Endothelial cell (in vitro differentiated cells): ENCODE results near the gene YKT6. TPM values are rescaled to one million over a fixed set of nuclear protein-coding genes. Genes with fewer than 3 reads are reported as not detected.

Experiments used
- DNase-seq: peaks from one replicate; pipeline ENCODE4 v3.0.0; 2021; ENCODE audit warnings: low spot score
- H3K27ac Mint-ChIP-seq: one replicate; pipeline ENCODE4 v1.8.0; 2021; ENCODE audit warnings: mixed read lengths, inconsistent platforms; ENCODE audit not compliant: unreplicated experiment
- H3K27me3 Mint-ChIP-seq: one replicate; pipeline ENCODE4 v1.8.0; 2021; ENCODE audit warnings: mild to moderate bottlenecking, moderate library complexity, mixed read lengths, inconsistent platforms; ENCODE audit not compliant: unreplicated experiment
- H3K36me3 Mint-ChIP-seq: one replicate; pipeline ENCODE4 v1.8.0; 2021; ENCODE audit warnings: mild to moderate bottlenecking, low read depth, mixed read lengths, inconsistent platforms; ENCODE audit not compliant: unreplicated experiment
- H3K4me1 Mint-ChIP-seq: one replicate; pipeline ENCODE4 v1.8.0; 2021; ENCODE audit warnings: mild to moderate bottlenecking, mixed read lengths, inconsistent platforms; ENCODE audit not compliant: unreplicated experiment
- H3K4me3 Mint-ChIP-seq: one replicate; pipeline ENCODE4 v1.8.0; 2021; ENCODE audit warnings: mild to moderate bottlenecking, mixed read lengths, inconsistent platforms; ENCODE audit not compliant: unreplicated experiment
- H3K9me3 Mint-ChIP-seq: one replicate; pipeline ENCODE4 v1.8.0; 2021; ENCODE audit warnings: mixed read lengths, inconsistent platforms; ENCODE audit not compliant: unreplicated experiment
- total RNA-seq: library from RNA; stranded (reverse); fragmentation: NEBNext Ultra II Directional; extraction: Animal tissue kit (Norgen Biotek cat#: 25700); gene quantifications from one replicate; pipeline ENCODE4 v1.2.1, GENCODE V29; 2021; ENCODE audit not compliant: unreplicated experiment
- TF ChIP-seq, protein P1 (sequence below): fragments of 200-600 bp; sonication (generic); IDR thresholded peaks from one replicate; pipeline ENCODE4 v1.5.0; 2021; ENCODE audit warnings: antibody characterized with exemption; ENCODE audit not compliant: unreplicated experiment

The YKT6 gene
- total RNA-seq, 1 donor from 2014 or later = 98.4 TPM

DNA sequence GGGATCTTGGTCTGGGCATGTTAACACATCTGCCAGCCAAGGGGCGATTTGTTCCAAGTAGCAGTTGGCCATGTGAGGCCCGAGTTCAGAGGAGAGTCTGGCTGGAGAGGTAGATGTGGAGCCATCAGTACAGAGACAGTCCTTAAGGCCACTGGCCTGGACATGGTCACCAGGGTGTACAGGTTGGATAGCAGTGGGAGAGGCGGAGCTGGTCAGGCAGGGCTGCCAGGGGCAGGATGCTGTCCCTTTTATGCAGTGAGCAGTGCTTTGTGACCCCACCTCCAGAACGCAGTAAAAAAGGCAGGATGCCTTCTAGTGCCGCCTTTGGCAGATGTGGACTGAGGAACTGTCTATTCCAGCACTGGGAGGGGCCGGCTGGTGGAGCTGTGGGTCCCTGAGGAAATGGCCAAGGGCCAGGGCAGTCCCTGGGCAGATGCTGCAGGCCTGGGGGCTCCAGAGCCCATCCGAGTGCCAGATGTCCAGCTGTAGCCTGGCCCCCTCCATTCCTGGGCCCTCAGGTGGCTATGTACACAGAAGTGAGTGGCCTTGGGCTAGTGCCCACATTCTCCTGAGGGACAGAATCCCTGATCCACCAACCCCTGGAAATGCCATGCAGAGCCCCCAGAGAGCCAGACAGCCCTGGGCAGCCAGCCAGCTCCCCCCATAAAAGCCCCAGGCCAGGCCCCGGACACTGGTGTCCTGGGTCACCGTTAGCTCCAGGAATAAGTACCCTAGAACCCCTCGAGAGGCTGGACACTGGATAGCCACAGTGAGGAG, 42.5 kb upstream of the YKT6 start:
- H3K4me1 Mint-ChIP-seq = no peaks in the 10 kb centered on the region
- no peaks in the 10 kb centered on the region for H3K36me3 Mint-ChIP-seq
- H3K4me3 Mint-ChIP-seq = no peak overlapping the region
- peaks cover 11% of the 10 kb centered on the region for H3K27me3 Mint-ChIP-seq
- H3K27ac Mint-ChIP-seq = no peak overlapping the region
- H3K9me3 Mint-ChIP-seq = no peaks in the 10 kb centered on the region
- TF ChIP-seq, protein P1, sequence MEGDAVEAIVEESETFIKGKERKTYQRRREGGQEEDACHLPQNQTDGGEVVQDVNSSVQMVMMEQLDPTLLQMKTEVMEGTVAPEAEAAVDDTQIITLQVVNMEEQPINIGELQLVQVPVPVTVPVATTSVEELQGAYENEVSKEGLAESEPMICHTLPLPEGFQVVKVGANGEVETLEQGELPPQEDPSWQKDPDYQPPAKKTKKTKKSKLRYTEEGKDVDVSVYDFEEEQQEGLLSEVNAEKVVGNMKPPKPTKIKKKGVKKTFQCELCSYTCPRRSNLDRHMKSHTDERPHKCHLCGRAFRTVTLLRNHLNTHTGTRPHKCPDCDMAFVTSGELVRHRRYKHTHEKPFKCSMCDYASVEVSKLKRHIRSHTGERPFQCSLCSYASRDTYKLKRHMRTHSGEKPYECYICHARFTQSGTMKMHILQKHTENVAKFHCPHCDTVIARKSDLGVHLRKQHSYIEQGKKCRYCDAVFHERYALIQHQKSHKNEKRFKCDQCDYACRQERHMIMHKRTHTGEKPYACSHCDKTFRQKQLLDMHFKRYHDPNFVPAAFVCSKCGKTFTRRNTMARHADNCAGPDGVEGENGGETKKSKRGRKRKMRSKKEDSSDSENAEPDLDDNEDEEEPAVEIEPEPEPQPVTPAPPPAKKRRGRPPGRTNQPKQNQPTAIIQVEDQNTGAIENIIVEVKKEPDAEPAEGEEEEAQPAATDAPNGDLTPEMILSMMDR = no peak
- DNase-seq = no peak

DNA sequence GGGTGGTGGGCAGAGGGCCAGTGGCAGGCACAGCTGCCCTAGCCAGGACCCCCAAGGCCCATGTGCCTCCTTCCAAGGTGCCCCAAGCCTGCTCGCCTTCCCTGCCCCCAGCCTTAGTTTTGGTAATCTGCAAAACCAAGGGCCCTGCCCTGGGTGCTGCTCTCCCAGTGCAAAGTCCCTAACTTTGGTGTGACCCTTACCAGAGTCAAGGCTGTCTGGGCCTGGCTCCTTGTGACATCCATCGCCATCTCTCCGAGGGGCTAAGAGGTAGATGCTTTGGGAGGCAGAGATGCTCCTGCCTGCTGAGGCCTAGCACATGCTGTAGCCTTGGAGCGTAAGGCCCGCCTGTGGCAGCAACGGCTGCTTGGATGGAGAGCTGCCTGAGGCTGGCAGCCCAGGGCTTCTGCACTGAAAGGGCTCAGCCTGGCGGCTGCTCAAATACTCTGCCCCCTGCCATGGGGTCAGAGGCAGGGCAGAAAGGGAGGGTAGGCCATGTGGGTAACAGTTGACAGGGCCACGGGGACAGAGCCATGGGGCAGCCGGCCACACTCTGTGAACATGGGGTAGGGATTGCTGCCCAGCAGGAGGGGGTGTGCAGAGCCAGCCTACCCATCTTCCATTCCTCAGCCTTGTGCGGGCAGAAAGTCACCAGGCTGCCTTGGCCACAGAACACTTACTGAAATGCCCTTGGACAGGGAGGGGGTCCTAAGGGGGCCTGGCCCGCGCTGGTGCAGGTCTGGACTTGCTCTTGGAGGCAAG, 41.7 kb upstream of the YKT6 start:
- Mint-ChIP-seq H3K27me3 (peaks cover 11% of the 10 kb centered on the region), H3K4me1 (no peaks in the 10 kb centered on the region), H3K9me3 (no peaks in the 10 kb centered on the region), H3K4me3 (no peak overlapping the region), H3K36me3 (no peaks in the 10 kb centered on the region), H3K27ac (no peak overlapping the region)
- DNase-seq = no peak
- TF ChIP-seq, protein P1 = no peak

DNA sequence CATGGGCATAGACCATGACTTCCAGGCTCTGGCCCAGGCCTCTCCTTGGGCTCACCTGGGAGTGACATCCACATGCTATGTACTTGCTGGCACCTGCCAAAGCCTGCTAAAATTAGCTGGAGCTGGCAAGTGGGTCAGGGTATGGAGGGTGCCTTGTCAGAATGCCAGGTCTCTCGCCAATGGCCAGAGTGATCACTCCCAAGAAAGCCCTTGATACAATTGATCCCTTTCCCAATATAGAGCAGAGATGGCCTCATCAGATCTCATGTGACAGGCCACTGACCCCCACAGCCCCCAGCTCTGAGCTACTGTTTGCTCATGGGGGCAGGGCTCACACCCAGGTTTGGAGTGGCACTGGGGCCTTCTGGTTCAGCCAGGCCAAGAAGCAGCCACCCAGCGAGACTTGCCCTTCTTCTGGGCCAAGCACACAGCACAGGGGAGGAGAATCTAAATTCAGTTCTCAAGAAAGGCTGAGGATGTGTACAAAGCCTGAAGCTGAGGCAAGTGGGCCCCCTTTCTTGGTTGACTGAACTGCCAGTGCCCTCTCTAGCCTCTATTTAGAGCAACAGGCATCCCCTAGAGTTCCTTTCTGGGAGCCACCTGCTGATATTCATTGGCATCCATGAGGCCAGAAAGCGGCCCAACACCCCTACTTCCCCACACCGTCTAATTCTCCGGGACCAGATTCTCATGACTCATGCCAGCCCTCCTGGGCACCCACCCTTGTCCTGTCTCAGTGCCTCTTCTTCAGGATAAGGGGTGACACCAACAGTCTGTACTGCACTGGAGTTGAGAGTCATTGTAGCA, 40.8 kb upstream of the YKT6 start:
- no peaks in the 10 kb centered on the region for H3K9me3 Mint-ChIP-seq
- no peaks in the 10 kb centered on the region for H3K4me1 Mint-ChIP-seq
- no peaks in the 10 kb centered on the region for H3K36me3 Mint-ChIP-seq
- DNase-seq = no peak
- TF ChIP-seq, protein P1 = no peak
- peaks cover 11% of the 10 kb centered on the region for H3K27me3 Mint-ChIP-seq
- H3K4me3 Mint-ChIP-seq = no peak overlapping the region
- no peak overlapping the region for H3K27ac Mint-ChIP-seq

DNA sequence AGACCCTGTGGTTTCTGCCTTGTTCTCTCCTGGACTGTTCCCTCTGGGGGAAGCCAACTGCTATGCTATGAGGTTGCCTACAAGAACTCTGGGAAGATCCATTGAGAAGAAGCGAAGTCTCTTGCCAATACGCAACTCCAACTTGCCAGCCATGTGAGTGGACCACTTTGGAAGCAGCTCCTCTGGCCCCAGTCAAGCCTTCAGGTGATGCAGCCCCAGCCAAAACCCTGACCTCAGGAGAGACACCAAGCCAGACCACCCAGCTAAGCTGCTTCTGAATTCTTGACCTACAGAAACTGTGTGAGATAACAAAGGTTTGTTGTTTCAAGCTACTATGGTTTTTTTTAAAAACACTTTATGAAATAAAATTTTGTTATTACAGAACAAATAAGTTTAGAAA, 39.4 kb upstream of the YKT6 start:
- Mint-ChIP-seq H3K9me3 (no peaks in the 10 kb centered on the region), H3K4me1 (no peaks in the 10 kb centered on the region), H3K27me3 (peaks cover 9% of the 10 kb centered on the region), H3K27ac (no peak overlapping the region), H3K36me3 (no peaks in the 10 kb centered on the region), H3K4me3 (no peak overlapping the region)
- TF ChIP-seq, protein P1 = no peak
- no peak for DNase-seq
